DND-41 (cell line): ENCODE measurements around the gene PHLPP1.

Experiments used
- EZH2 ChIP-seq: IDR thresholded peaks from 3 replicates; pipeline ENCODE4 v1.6.1; 2012; ENCODE audit warnings: borderline replicate concordance, low read depth, mild to moderate bottlenecking, moderate library complexity, low read length, inconsistent platforms; ENCODE audit not compliant: severe bottlenecking
- TF ChIP-seq, protein P1 (sequence below): IDR thresholded peaks from 2 replicates; pipeline ENCODE4 v1.5.1; 2012; ENCODE audit warnings: borderline replicate concordance, low read length, moderate library complexity, mild to moderate bottlenecking; ENCODE audit not compliant: poor library complexity, severe bottlenecking; ENCODE audit errors: extremely low read depth

- TF ChIP-seq, protein P1, sequence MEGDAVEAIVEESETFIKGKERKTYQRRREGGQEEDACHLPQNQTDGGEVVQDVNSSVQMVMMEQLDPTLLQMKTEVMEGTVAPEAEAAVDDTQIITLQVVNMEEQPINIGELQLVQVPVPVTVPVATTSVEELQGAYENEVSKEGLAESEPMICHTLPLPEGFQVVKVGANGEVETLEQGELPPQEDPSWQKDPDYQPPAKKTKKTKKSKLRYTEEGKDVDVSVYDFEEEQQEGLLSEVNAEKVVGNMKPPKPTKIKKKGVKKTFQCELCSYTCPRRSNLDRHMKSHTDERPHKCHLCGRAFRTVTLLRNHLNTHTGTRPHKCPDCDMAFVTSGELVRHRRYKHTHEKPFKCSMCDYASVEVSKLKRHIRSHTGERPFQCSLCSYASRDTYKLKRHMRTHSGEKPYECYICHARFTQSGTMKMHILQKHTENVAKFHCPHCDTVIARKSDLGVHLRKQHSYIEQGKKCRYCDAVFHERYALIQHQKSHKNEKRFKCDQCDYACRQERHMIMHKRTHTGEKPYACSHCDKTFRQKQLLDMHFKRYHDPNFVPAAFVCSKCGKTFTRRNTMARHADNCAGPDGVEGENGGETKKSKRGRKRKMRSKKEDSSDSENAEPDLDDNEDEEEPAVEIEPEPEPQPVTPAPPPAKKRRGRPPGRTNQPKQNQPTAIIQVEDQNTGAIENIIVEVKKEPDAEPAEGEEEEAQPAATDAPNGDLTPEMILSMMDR: no peak
- no peak for TF ChIP-seq EZH2
Observed at GRCh38 chr18:62863579-62864001, 148.2 kb downstream of the PHLPP1 start.
